Endothelial cell of umbilical vein (primary cell): Measurements from ENCODE around the gene USP11. TPM values are rescaled to one million over a fixed set of nuclear protein-coding genes. Genes with fewer than 3 reads are reported as not detected.

Source experiments
- BruUV-seq: library from RNA; stranded (reverse); fragments of 400-500 nt; replicated peaks from 2 replicates; lab custom pipeline; 2021; lab: Mats Ljungman, UMichigan
- CTCF ChIA-PET: fragments of 300-600, 350-600 bp; sonication (Branson Sonifier 250); formaldehyde crosslinking; loops from one replicate; lab custom pipeline; 2021; ENCODE audit warnings: antibody characterized with exemption, inconsistent platforms; lab: Charles Lee
- POLR2A ChIA-PET: fragments of 300-600, 350-600 bp; sonication (Branson Sonifier 250); formaldehyde crosslinking; loops from one replicate; lab custom pipeline; 2021; ENCODE audit warnings: antibody characterized with exemption, inconsistent platforms; lab: Charles Lee
- DNase-seq: peaks from one replicate; pipeline ENCODE4 v3.0.0-alpha.2; 2011; ENCODE audit warnings: low read depth, low spot score
- FAIRE-seq: peaks from 2 replicates; lab custom pipeline; 2011; peaks lifted over from hg19 to GRCh38; lab: Jason Lieb, UNC
- H2AFZ ChIP-seq: 2 replicates; pipeline ENCODE4 v1.6.0; 2012; ENCODE audit warnings: low read depth, low read length, control low read depth, inconsistent platforms
- H3K27ac ChIP-seq: 2 replicates; pipeline ENCODE4 v1.5.1; 2011; ENCODE audit warnings: low read depth, mild to moderate bottlenecking, control low read depth, low read length, moderate library complexity; ENCODE audit not compliant: insufficient read depth
- H3K27me3 ChIP-seq, 2 experiments: 2 replicates each; pipeline versions ENCODE4 v1.6.0 to v1.6.1; 2011; ENCODE audit warnings: low read length in 2 of 2, mixed read lengths in 1 of 2; ENCODE audit not compliant: control insufficient read depth in 2 of 2, insufficient read depth in 2 of 2
- H3K36me3 ChIP-seq, 2 experiments: 2 replicates in 1 of 2; 3 replicates in 1 of 2; pipeline ENCODE4 v1.5.1; 2011; ENCODE audit warnings: low read length in 2 of 2, mild to moderate bottlenecking in 1 of 2, moderate library complexity in 1 of 2; ENCODE audit not compliant: control insufficient read depth in 2 of 2, insufficient read depth in 2 of 2; ENCODE audit errors: extremely low read depth in 1 of 2
- H3K4me1 ChIP-seq: 3 replicates; pipeline ENCODE4 v1.5.1; 2011; ENCODE audit warnings: mild to moderate bottlenecking, low read length; ENCODE audit not compliant: control insufficient read depth, insufficient read depth; ENCODE audit errors: extremely low read depth
- H3K4me2 ChIP-seq: 2 replicates; pipeline ENCODE4 v1.6.1; 2011; ENCODE audit warnings: low read length, control low read depth, mixed read lengths; ENCODE audit not compliant: insufficient read depth
- H3K4me3 ChIP-seq, 3 experiments: fragments of 200-600 bp in 1 of 3; sonication (generic), shearing (Covaris generic) in 1 of 3; replicated peaks in 1 of 3; 2 replicates each; pipeline ENCODE4 v1.5.1; 2011 to 2016; ENCODE audit warnings: control low read depth in 3 of 3, low read length in 3 of 3, mild to moderate bottlenecking in 2 of 3, inconsistent platforms in 1 of 3, low read depth in 1 of 3, moderate library complexity in 1 of 3; ENCODE audit not compliant: insufficient read depth in 1 of 3
- H3K79me2 ChIP-seq: 2 replicates; pipeline ENCODE4 v1.6.0; 2012; ENCODE audit warnings: low read length, inconsistent platforms; ENCODE audit not compliant: control insufficient read depth, insufficient read depth
- H3K9ac ChIP-seq: replicated peaks from 2 replicates; pipeline ENCODE3; 2011; ENCODE audit warnings: low read length, control low read depth; ENCODE audit not compliant: insufficient read depth; ENCODE audit errors: extremely low read depth
- H3K9me1 ChIP-seq: replicated peaks from 3 replicates; pipeline ENCODE4 v1.6.0; 2011; ENCODE audit warnings: mild to moderate bottlenecking, low read length; ENCODE audit not compliant: control insufficient read depth, insufficient read depth; ENCODE audit errors: extremely low read depth
- H3K9me3 ChIP-seq: replicated peaks from 2 replicates; pipeline ENCODE4 v1.5.1; 2012; ENCODE audit warnings: low read length, inconsistent platforms; ENCODE audit not compliant: control insufficient read depth, insufficient read depth
- H4K20me1 ChIP-seq: replicated peaks from 2 replicates; pipeline ENCODE3; 2011; ENCODE audit warnings: mild to moderate bottlenecking, low read length; ENCODE audit not compliant: control insufficient read depth, insufficient read depth; ENCODE audit errors: extremely low read depth
- EZH2 ChIP-seq: IDR thresholded peaks from 2 replicates; pipeline ENCODE4 v1.6.1; 2012; ENCODE audit warnings: borderline replicate concordance, low read depth, mild to moderate bottlenecking, moderate library complexity, low read length, inconsistent platforms; ENCODE audit not compliant: severe bottlenecking
- FOS ChIP-seq: IDR thresholded peaks from 2 replicates; pipeline ENCODE4 v1.6.1; 2011; ENCODE audit warnings: mild to moderate bottlenecking, low read length, moderate library complexity, borderline replicate concordance; ENCODE audit not compliant: insufficient read depth
- GATA2 ChIP-seq: IDR thresholded peaks from 2 replicates; pipeline ENCODE4 v1.7.0; 2011; ENCODE audit warnings: low read depth, mild to moderate bottlenecking, moderate library complexity, mixed read lengths, low read length; ENCODE audit not compliant: insufficient read length, insufficient read depth
- JUN ChIP-seq: IDR thresholded peaks from 2 replicates; pipeline ENCODE4 v1.6.1; 2011; ENCODE audit warnings: borderline replicate concordance, low read depth; ENCODE audit not compliant: insufficient read length, insufficient read depth
- POLR2A ChIP-seq: IDR thresholded peaks from 2 replicates; pipeline ENCODE4 v1.6.1; 2012; ENCODE audit warnings: low read depth, mild to moderate bottlenecking, control low read depth, low read length
- dilution Hi-C: fragments of 300-500 bp; cut with MboI; formaldehyde crosslinking; loops from one replicate; pipeline ENCODE4 v1.15.0; 2019; ENCODE audit warnings: low sequenced_read_pairs; ENCODE audit not compliant: extremely low pct_ligation_motif_present
- intact Hi-C: fragments of 100-400 bp; cut with micrococcal nuclease; formaldehyde crosslinking; loops from one replicate; pipeline ENCODE4 v1.10.0; 2022
- polyA plus RNA-seq, 4 experiments: library from polyadenylated mRNA; depleted of rRNA in 3 of 4; stranded (reverse) in 3 of 4; unstranded in 1 of 4; fragments of >200 nt; gene quantifications; 2 replicates each; pipeline versions ENCODE4 v1.2.1 to v1.2.3, GENCODE V29; 2011 to 2012; ENCODE audit warnings: missing spikeins in 1 of 4
- total RNA-seq: library from RNA; stranded (reverse); gene quantifications from 2 replicates; pipeline ENCODE4 v1.2.3, GENCODE V29; 2021

The USP11 gene
- total and polyA plus RNA-seq, 2 donors (not counting 3 experiments of a cell fraction or from before 2014, with no cell fraction given) = 24.0 to 36.4 TPM

GRCh38 chrX:47244676-47245075, 11.9 kb downstream of the USP11 start:
- no peaks in the 10 kb centered on the region for H3K9me1 ChIP-seq

GRCh38 chrX:47245156-47245555, 12.3 kb downstream of the USP11 start:
- Histone ChIP-seq H3K27me3 (no peaks in the 10 kb centered on the region), H3K9ac (no peak overlapping the region), H3K9me3 (no peaks in the 10 kb centered on the region), H3K9me1 (no peaks in the 10 kb centered on the region), H3K4me2 (no peak overlapping the region), H3K36me3 (peaks cover 0 to 25% of the 10 kb centered on the region in 2 experiments), H2AFZ (no peak overlapping the region), H3K79me2 (no peaks in the 10 kb centered on the region), H3K27ac (no peak overlapping the region), H3K4me3 (no peak overlapping the region), H4K20me1 (no peaks in the 10 kb centered on the region), H3K4me1 (no peaks in the 10 kb centered on the region)
- BruUV-seq = no TSS peak
- FAIRE-seq (no peak), DNase-seq (no peak)
- dilution Hi-C loops (no loop called here), intact Hi-C loops (no loop called here)
- POLR2A ChIA-PET = no interaction called here
- CTCF ChIA-PET = no interaction called here
- no peak for TF ChIP-seq EZH2
- no peak for TF ChIP-seq JUN
- no peak for TF ChIP-seq FOS

More at GRCh38 chrX:47244676-47245075, 11.9 kb downstream of the USP11 start:
- POLR2A ChIA-PET = no interaction called here
- H4K20me1 ChIP-seq = no peaks in the 10 kb centered on the region
- no peak overlapping the region for H3K4me2 ChIP-seq
- no peaks in the 10 kb centered on the region for H3K27me3 ChIP-seq
- dilution Hi-C loops (no loop called here), intact Hi-C loops (no loop called here)
- CTCF ChIA-PET = no interaction called here
- no peaks in the 10 kb centered on the region for H3K4me1 ChIP-seq
- H3K27ac ChIP-seq = no peak overlapping the region
- no peaks in the 10 kb centered on the region for H3K79me2 ChIP-seq
- no TSS peak for BruUV-seq
- no peak overlapping the region for H2AFZ ChIP-seq
- no peak for TF ChIP-seq EZH2
- no peak for TF ChIP-seq POLR2A
- TF ChIP-seq JUN = no peak
- no peak for TF ChIP-seq GATA2
- no peak overlapping the region for H3K4me3 ChIP-seq
- peaks cover 0 to 27% of the 10 kb centered on the region in 2 experiments for H3K36me3 ChIP-seq
- H3K9ac ChIP-seq = no peak overlapping the region
- no peaks in the 10 kb centered on the region for H3K9me3 ChIP-seq
- FAIRE-seq = no peak
- DNase-seq = no peak
